ENCODE measurements around the gene PRMT9.

PRMT9 gene

GRCh38 chr4:147683717-147684700 lies at the start of gene PRMT9:
TSS of gene PRMT9 (minus strand) at chr4:147684163. CDS start at chr4:147683987, 176 bp downstream.
- peak; percentile 90 for DNase-seq

DNA sequence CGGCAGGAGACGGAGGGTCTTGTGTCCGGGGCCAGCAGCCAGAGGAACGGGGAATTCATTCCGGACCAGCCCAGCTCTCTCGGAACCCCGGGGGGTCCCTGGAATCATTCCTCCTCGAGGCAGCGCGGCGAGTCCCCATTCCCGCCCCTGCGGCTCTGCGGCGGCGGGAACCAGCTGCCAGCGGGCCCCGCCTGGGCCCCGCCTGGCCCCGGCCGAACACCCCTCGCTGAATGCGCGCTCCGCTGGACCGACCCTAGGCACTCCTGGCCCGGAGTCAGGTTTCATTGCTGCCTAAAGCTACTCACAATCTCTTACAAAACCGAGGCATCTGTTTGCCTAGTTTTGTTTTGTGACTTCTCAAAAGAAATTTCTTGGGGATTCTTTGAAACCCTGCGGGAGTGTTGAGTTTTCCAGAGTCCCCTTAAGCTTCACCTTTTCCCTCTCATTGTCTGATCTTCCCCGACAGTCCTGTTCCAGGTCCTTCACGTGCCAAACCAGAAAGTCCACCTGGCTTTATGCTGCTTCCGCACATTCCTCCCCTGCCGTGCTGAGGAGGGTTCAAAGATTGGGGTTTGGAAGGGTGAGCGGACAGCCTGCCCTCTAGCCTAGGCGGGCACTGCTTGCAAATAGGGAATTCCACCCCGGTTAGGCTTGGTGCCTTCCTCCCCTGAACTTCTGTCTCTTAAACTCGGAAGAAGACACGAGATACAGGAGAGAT lies 48.7 kb upstream of the PRMT9 start:
- DNase-seq = peak; percentile 14

GRCh38 chr4:147731580-147732517 lies 47.9 kb upstream of the PRMT9 start, which contains the start of gene ARHGAP10:
TSS of gene ARHGAP10 (plus strand) at chr4:147732088. CDS start at chr4:147732302, 214 bp downstream.
- peak; percentile 79 for DNase-seq

DNA sequence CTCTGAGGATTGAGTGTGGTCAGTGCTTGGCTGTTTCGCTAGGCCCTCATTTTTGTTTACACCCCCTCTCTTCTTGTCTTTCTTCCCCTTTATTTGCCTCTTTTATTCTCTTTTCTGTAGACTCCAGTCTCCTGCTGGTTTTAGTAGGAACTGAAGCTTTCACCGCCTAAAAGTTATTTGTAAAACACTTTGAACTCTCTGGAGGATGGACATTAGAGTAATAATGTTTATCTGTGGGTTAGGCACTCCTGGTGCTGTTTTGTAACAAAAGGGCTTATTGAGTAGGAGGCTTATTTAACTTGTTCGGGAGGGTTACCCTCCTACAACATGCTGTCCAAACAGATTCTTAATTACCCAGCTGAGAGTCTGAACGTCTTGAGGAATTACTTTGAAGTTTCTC lies 46.4 kb upstream of the PRMT9 start:
- DNase-seq = no peak

GRCh38 chr4:147727476-147728028 lies 43.6 kb upstream of the PRMT9 start:
- DNase-seq = no peak

- DNase-seq = no peak
Measured at GRCh38 chr4:147725673-147726072, 41.7 kb upstream of the PRMT9 start.

GRCh38 chr4:147724468-147725201 lies 40.7 kb upstream of the PRMT9 start:
- DNase-seq = no peak

DNA sequence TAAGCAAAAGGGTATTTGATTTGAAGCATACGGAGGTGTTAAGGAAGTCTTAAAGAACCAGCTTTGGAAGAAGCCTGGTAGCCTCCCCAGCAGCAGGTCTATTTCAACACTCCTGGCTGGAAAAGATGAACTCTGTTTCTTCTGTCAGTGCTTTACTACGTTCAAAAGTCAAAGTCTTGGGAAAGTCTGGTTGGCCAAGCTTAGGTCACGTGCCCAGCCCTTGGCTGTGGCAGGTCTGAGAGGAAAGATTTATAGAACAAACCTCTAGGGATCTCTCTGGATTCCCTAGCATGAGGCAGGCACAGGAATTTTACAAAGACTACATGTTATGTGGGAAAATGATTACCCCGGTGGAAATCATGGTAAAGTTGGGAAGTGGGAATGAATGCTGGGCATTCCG lies 39.4 kb upstream of the PRMT9 start:
- no peak for DNase-seq

GRCh38 chr4:147717878-147718277 lies 33.9 kb upstream of the PRMT9 start:
- no peak for DNase-seq

DNA sequence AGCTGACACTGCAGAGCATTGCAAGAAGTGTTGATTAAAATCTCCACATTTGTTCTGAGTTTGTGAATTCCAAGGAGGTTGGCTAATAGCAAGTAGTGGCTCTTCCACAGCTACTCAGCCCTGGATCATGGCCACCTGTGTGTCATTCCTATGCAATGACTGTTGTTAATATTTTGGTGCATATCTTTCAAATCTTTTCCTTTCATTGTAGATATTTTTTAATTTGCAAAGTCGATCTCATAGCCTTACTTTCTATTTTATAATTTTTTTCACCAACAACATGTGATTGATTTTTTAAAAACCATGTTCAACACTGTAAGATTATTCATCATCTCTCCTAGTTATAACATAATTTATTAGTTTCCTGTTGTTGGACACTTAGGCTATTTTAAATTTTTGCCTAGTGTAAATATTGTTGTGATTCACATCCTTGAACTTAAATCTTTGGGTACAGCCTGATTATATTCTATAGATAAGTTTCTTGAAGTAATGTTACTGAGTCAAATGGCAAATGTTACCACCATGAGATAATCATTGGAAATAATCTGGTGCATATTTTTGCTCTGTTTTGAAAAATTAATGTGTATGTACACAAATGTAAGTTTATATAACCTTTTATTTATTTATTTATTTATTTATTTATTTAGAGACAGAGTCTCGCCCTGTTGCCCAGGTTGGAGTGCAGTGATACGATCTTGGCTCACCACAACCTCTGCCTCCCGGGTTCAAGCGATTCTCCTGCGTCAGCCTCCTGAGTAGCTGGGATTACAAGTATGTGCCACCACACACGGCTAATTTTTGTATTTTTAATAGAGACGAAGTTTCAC lies 30.8 kb upstream of the PRMT9 start:
- DNase-seq = no peak

GRCh38 chr4:147709999-147710398 lies 26.0 kb upstream of the PRMT9 start:
- DNase-seq = no peak

- DNase-seq = peak; percentile 70
Measured at GRCh38 chr4:147707892-147708672, 24.1 kb upstream of the PRMT9 start.

DNA sequence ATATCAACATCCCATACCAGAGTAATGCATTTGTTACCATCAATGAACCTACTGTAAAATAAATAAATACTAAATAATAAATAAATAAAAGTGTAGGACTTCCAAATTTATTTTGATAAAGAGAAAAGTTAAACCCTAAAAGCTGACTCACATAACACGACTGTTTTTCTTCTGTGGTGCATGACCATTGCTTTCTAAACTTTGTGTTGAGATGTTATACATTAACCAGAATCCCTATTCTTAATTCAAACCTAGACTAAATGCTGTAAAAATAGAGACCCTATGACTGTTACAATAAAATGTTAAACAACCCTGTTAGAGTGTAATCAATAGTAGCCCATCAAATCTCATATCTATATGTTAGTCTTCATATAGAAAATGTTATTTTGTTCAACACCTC lies 20.9 kb upstream of the PRMT9 start:
- DNase-seq = no peak

DNA sequence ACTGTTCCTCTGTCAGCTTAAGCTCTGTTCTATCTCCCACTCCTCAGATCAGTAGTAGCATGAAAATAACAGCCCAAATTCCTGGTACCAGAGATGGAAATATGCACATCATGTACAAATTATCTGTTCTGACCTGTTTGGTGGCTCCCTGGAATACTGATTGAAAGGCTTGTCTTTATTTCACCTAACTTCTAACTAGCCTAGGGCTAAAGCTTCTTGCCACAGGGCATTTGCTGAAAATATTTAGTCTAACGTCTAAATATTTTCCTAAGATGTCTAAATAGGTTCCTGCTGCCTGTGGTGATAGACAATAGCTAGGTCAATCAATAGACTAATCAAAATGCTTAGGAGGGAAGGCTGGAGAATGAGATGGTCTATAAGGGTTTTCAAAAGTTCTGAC lies 12.9 kb upstream of the PRMT9 start:
- DNase-seq = no peak

DNA sequence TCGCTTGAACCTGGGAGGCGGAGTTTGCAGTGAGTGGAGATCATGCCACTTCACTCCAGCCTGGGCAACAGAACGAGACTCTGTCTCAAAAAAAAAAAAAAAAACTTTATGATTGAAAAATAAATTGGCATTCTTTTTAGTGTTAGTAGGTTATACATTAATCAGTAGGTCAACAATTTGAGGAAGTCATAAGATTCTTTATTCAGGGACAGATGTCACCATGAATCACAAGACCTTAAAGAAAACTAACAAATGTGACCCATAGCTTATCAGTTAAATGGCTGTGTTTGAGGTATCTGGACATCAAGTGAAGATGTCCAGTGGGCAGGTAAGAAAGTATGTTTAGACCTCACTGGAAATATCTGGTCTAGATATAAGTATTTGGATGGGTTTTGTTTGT lies 9.3 kb upstream of the PRMT9 start:
- DNase-seq = no peak

DNA sequence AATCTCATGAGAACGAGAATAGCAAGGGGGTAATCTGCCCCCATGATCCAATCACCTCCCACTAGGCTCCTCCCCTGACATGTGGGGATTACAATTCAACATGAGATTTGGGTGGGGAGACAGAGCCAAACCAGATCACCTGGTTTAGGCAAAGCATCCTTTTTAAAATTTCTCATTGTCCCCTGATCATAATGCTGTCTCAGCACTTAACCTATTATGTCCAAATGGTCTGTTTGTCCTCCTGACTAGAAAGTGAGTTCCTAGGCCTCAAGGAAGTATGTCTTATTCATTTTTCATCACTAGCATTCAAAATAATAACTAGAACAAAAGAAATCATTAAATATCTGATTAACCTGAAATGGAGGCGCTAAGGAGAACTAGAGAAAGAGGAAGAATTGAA lies 7.9 kb upstream of the PRMT9 start:
- DNase-seq = no peak

GRCh38 chr4:147689067-147689466 lies 5.1 kb upstream of the PRMT9 start:
- DNase-seq = no peak

GRCh38 chr4:147683188-147683591 lies 773 bp downstream of the PRMT9 start:
- DNase-seq = peak; percentile 10

GRCh38 chr4:147682755-147683154 lies 1.2 kb downstream of the PRMT9 start:
- DNase-seq = no peak

Measured in CD4-positive, alpha-beta T cell treated with Interleukin-6 for 4 hours (primary cell).